H1 (cell line): ENCODE data around the gene GNB1. TPM values are rescaled to one million over a fixed set of nuclear protein-coding genes. Genes with fewer than 3 reads are reported as not detected.

ENCODE experiments used
- ASH2L ChIP-seq: fragments of 200-600, 300-600 bp; sonication (generic); IDR thresholded peaks from one replicate; pipeline ENCODE4 v1.7.1; 2017; ENCODE audit warnings: low read length
- JUN ChIP-seq: IDR thresholded peaks from 2 replicates; pipeline ENCODE4 v1.6.1; 2011; ENCODE audit warnings: low read depth, mild to moderate bottlenecking, improper control_type of control experiment, low read length
- polyA plus RNA-seq, 7 experiments: library from polyadenylated mRNA; depleted of rRNA in 3 of 7; stranded (reverse) in 5 of 7; unstranded in 2 of 7; fragments of >200 nt in 5 of 7; fragments of 200-250 nt in 2 of 7; gene quantifications; 1 replicate in 5 of 7; 2 replicates in 1 of 7; 4 replicates in 1 of 7; pipeline versions ENCODE4 v1.2.1 to v1.2.3, GENCODE V29; 2011 to 2013; ENCODE audit warnings: missing spikeins in 2 of 7, mixed read lengths in 2 of 7
- total RNA-seq: library from RNA; stranded (reverse); fragmentation: NEBNext Ultra II Directional; extraction: Animal tissue kit (Norgen Biotek cat#: 25700); gene quantifications from 2 replicates; pipeline ENCODE4 v1.2.1, GENCODE V29; 2021

Gene GNB1
- total and polyA plus RNA-seq, 2 of the 8 experiments (the other 6 are each of a cell fraction or from before 2014, with no cell fraction given), result 343 to 382 TPM

DNA sequence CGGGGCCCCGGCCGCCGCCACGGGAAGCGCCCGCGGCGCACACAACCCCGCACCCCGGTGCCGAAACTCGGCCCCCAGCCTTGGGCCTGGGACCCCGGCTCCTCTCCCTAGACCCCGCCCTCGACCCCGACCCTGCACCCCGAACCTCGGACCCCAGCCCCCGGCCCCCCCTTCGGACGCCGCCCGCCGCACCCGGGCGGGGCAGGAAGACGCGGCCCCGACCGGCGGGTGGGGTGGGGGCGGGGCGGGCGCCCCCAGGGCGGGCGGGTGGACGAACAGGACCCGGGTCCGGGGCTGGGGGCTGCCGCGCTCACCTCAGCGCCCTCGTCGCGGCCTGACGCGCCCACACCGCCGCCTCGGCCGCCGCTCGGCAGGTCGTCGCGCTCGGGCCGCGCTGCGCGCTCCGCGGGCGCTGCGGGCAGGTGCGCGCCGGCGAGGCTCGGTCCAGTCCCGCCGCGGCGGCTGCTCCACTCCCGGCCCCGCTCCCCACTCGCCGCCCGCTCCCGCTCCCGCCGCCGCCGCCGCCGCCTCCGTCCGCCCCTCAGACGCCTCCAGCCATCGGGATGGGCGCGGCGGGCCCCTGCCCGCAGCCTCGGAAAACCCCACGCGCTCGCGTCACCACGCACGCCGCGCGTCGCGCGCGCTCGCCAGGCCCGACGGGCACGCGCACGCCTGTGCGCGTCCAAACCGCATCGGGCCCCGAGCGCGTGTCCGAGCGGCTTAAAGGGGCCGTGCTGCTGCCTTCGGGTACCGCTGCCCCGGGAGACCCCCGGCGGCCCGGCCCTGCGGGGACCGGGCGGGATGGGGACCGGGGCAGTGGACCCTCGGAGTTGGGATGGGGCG lies at the start of gene GNB1 (continued):
- no peak for TF ChIP-seq JUN
- no peak for TF ChIP-seq ASH2L
